K562 (cell line): ENCODE measurements around the gene CPLX3. TPM values are rescaled to one million over a fixed set of nuclear protein-coding genes. Genes with fewer than 3 reads are reported as not detected.

Experiments
- ATAC-seq: fragments of 200-7000 bp; cut with Tn5 transposase; 3 replicates; pipeline ENCODE4 v1.9.1; 2020; ENCODE audit warnings: moderate library complexity
- BruUV-seq: library from RNA; stranded (reverse); fragments of 400-500 nt; replicated peaks from 2 replicates; lab custom pipeline; 2021; lab: Mats Ljungman, UMichigan
- CTCF ChIA-PET: fragments of 300-600 bp; formaldehyde crosslinking; extraction: SDS; loops from one replicate; lab custom pipeline; 2021; ENCODE audit warnings: low intra/inter-chr PET ratio; lab: Yijun Ruan, JAX
- POLR2A ChIA-PET: fragments of 300-600, 350-650 bp; sonication (Branson Sonifier 250); formaldehyde crosslinking; extraction: SDS; loops from one replicate; lab custom pipeline; 2021; ENCODE audit warnings: antibody characterized with exemption, inconsistent platforms; lab: Yijun Ruan, JAX
- DNase-seq, 4 experiments: peaks; one replicate each; pipeline versions ENCODE4 v3.0.0 to v3.0.0-alpha.2; 2011 to 2018; ENCODE audit warnings: low spot score in 3 of 4, mixed read lengths in 3 of 4; ENCODE audit errors: extremely low read depth in 1 of 4
- FAIRE-seq: peaks from 2 replicates; lab custom pipeline; 2011; peaks lifted over from hg19 to GRCh38; lab: Jason Lieb, UNC
- H2AFZ ChIP-seq: 2 replicates; pipeline ENCODE4 v1.6.0; 2011; ENCODE audit warnings: low read depth, low read length, control low read depth, inconsistent platforms
- H3K27ac ChIP-seq: fragments of 200-600 bp; 3 replicates; pipeline ENCODE4 v1.8.0; 2011; ENCODE audit warnings: low read depth, mild to moderate bottlenecking, control low read depth, inconsistent platforms, low read length, moderate library complexity, mixed read lengths; ENCODE audit errors: extremely low read depth
- H3K27me3 ChIP-seq, 2 experiments: fragments of 300-600 bp in 1 of 2; 2 replicates in 1 of 2; 3 replicates in 1 of 2; pipeline versions ENCODE4 v1.6.0 to v1.8.0; 2011; ENCODE audit warnings: inconsistent platforms in 2 of 2, low read length in 2 of 2, mild to moderate bottlenecking in 1 of 2, mixed read lengths in 1 of 2, moderate library complexity in 1 of 2; ENCODE audit not compliant: control insufficient read depth in 2 of 2, insufficient read depth in 2 of 2
- H3K36me3 ChIP-seq: fragments of 300-600 bp; 3 replicates; pipeline ENCODE4 v1.8.0; 2011; ENCODE audit warnings: mild to moderate bottlenecking, low read length, inconsistent platforms; ENCODE audit not compliant: control insufficient read depth, insufficient read depth
- H3K4me1 ChIP-seq, 2 experiments: fragments of 200-600 bp in 1 of 2; replicated peaks in 1 of 2; 2 replicates in 1 of 2; 3 replicates in 1 of 2; pipeline versions ENCODE4 v1.5.1 to v1.8.0; 2011; ENCODE audit warnings: inconsistent platforms in 2 of 2, low read length in 2 of 2, mild to moderate bottlenecking in 1 of 2, mixed read lengths in 1 of 2, moderate library complexity in 1 of 2; ENCODE audit not compliant: control insufficient read depth in 2 of 2, insufficient read depth in 2 of 2
- H3K4me2 ChIP-seq: 2 replicates; pipeline ENCODE4 v1.6.1; 2011; ENCODE audit warnings: low read length, control low read depth, inconsistent platforms, mixed read lengths; ENCODE audit not compliant: insufficient read depth
- H3K4me3 ChIP-seq: fragments of 200-600 bp; sonication (generic), shearing (Covaris generic); 2 replicates; pipeline ENCODE4 v1.5.1; 2016; ENCODE audit warnings: control low read depth, inconsistent platforms
- H3K79me2 ChIP-seq: fragments of 200-600 bp; 3 replicates; pipeline ENCODE4 v1.8.0; 2011; ENCODE audit warnings: low read length, inconsistent platforms; ENCODE audit not compliant: control insufficient read depth, insufficient read depth
- H3K9ac ChIP-seq, 2 experiments: 2 replicates each; pipeline versions ENCODE4 v1.6.0 to v1.6.1; 2011; ENCODE audit warnings: low read depth in 2 of 2, low read length in 2 of 2, control low read depth in 1 of 2, inconsistent platforms in 1 of 2, mild to moderate bottlenecking in 1 of 2, mixed read lengths in 1 of 2; ENCODE audit not compliant: insufficient read depth in 1 of 2
- H3K9me1 ChIP-seq: one replicate; pipeline ENCODE4 v1.6.0; 2011; ENCODE audit warnings: inconsistent platforms, mild to moderate bottlenecking, low read length, moderate library complexity; ENCODE audit not compliant: control insufficient read depth, insufficient read depth
- H3K9me3 ChIP-seq: replicated peaks from 2 replicates; pipeline ENCODE4 v1.5.1; 2011; ENCODE audit warnings: low read depth, low read length, inconsistent platforms; ENCODE audit not compliant: control insufficient read depth, insufficient read depth
- H4K20me1 ChIP-seq: replicated peaks from 2 replicates; pipeline ENCODE4 v1.6.1; 2011; ENCODE audit warnings: low read length, inconsistent platforms, mixed read lengths; ENCODE audit not compliant: control insufficient read depth, insufficient read depth
- BRF2 ChIP-seq: IDR thresholded peaks from 3 replicates; pipeline ENCODE4 v1.6.1; 2011; ENCODE audit warnings: borderline replicate concordance, mild to moderate bottlenecking; ENCODE audit not compliant: insufficient read length, insufficient read depth
- CEBPB ChIP-seq: fragments of 450-650 bp; IDR thresholded peaks from 2 replicates; pipeline ENCODE4 v1.6.1; 2016; ENCODE audit warnings: missing genetic modification characterization, missing compliant biosample characterization
- DACH1 ChIP-seq: fragments of 450-650 bp; IDR thresholded peaks from 2 replicates; pipeline ENCODE4 v1.6.1; 2018; ENCODE audit not compliant: partially characterized antibody
- FOXA3 ChIP-seq, 2 experiments: fragments of 450-650 bp in 1 of 2; sonication (generic) in 1 of 2; formaldehyde crosslinking; IDR thresholded peaks in 1 of 2; conservative IDR thresholded peaks in 1 of 2; 2 replicates each; pipeline versions ENCODE4 v1.4.0 to v1.8.0; 2020 to 2022; ENCODE audit warnings: mild to moderate bottlenecking in 2 of 2, missing genetic modification reagents in 1 of 2
- KAT8 ChIP-seq: fragments of 450-650 bp; IDR thresholded peaks from 2 replicates; pipeline ENCODE4 v1.6.1; 2016; ENCODE audit warnings: low read depth, mild to moderate bottlenecking
- NR2C1 ChIP-seq, 2 experiments: fragments of 450-650 bp; IDR thresholded peaks; 2 replicates each; pipeline ENCODE4 v1.6.1; 2017; ENCODE audit warnings: mild to moderate bottlenecking in 2 of 2, antibody characterized with exemption in 1 of 2, inconsistent platforms in 1 of 2, missing compliant biosample characterization in 1 of 2, missing genetic modification characterization in 1 of 2
- RFX1 ChIP-seq: fragments of 450-650 bp; IDR thresholded peaks from 2 replicates; pipeline ENCODE4 v1.6.1; 2016; ENCODE audit warnings: mild to moderate bottlenecking, moderate library complexity
- RNF2 ChIP-seq: sonication (generic); IDR thresholded peaks from 2 replicates; pipeline ENCODE4 v1.6.1; 2016
- WGBS: fragments of 100-300 bp; shearing (Covaris generic); methylation state at CpG from one replicate; pipeline ENCODE4 v1.1.6; 2016; ENCODE audit warnings: low coverage, mixed read lengths; ENCODE audit not compliant: insufficient coverage; ENCODE audit errors: missing lambda C conversion rate; 5-methylcytosine and 5-hydroxymethylcytosine counted together
- in situ Hi-C: fragments of 300-500 bp; cut with MboI; formaldehyde crosslinking; loops from 4 replicates; pipeline ENCODE4 v1.15.0; 2018; ENCODE audit warnings: inconsistent platforms, mixed read lengths
- intact Hi-C: fragments of 100-400 bp; cut with micrococcal nuclease; formaldehyde crosslinking; loops from 2 replicates; pipeline ENCODE4 v1.14.2; 2022
- polyA plus RNA-seq, 8 experiments: library from polyadenylated mRNA; depleted of rRNA in 4 of 8; stranded (reverse) in 5 of 8; unstranded in 3 of 8; fragments of >200 nt; fragmentation: Nextera tagmentation in 2 of 8; fragmentation: Illumina TruSeq in 1 of 8; extraction: Ambion mirVana in 2 of 8; extraction: Trizol in 1 of 8; gene quantifications; 2 replicates each; pipeline versions ENCODE4 v1.2.1 to v1.2.3, GENCODE V29; 2011 to 2014; ENCODE audit warnings: inconsistent platforms in 1 of 8, missing spikeins in 1 of 8
- total RNA-seq, 7 experiments: library from RNA; depleted of rRNA in 6 of 7; stranded (reverse); fragments of >200 nt in 6 of 7; fragmentation: Illumina TruSeq in 2 of 7; extraction: Trizol in 2 of 7; gene quantifications; 2 replicates each; pipeline versions ENCODE4 v1.2.1 to v1.2.3, GENCODE V29; 2011 to 2021; ENCODE audit warnings: low replicate concordance in 1 of 7
- TF ChIP-seq, protein P1 (sequence below): sonication (generic); formaldehyde crosslinking; IDR thresholded peaks from 2 replicates; pipeline ENCODE4 v1.8.1; 2022; ENCODE audit warnings: missing genetic modification reagents

CPLX3 gene
- total and polyA plus RNA-seq, 9 of the 15 experiments (the other 6 are each of a cell fraction or from before 2014, with no cell fraction given): not detected

GRCh38 chr15:74794970-74795349 lies 31.5 kb upstream of the CPLX3 start:
- 92% methylated on average over 8 of the region's 9 CpGs for WGBS
- BruUV-seq: no TSS peak
- ChIA-PET CTCF (no interaction called here), POLR2A (interaction anchor here (1.0 to 1.5 kb wide), 2 partner anchors 9 to 35 kb away, joined by 3 read pairs; no protein-coding TSS in a partner anchor)
- intact Hi-C loops (no loop called here), in situ Hi-C loops (no loop called here)
- Histone ChIP-seq H3K9me3 (no peaks in the 10 kb centered on the region), H4K20me1 (peaks cover 23% of the 10 kb centered on the region), H3K4me3 (no peak overlapping the region), H2AFZ (no peak overlapping the region), H3K4me1 (peaks cover 2 to 30% of the 10 kb centered on the region in 2 experiments; a peak in 4 of 5 replicates), H3K9me1 (peaks cover 3% of the 10 kb centered on the region), H3K27ac (no peak overlapping the region), H3K9ac (peak overlapping the region in 1 of 2 experiments; percentile 65; a peak in 1 of 4 replicates), H3K79me2 (peaks cover 33% of the 10 kb centered on the region), H3K4me2 (no peak overlapping the region), H3K36me3 (peaks cover 60% of the 10 kb centered on the region; the same call in 2 of the 3 replicates), H3K27me3 (no peaks in the 10 kb centered on the region)
- DNase-seq: no peak
- ATAC-seq: no peak
- no peak for FAIRE-seq
- TF ChIP-seq RNF2 (no peak), CEBPB (tag) (no peak), DACH1 (no peak), KAT8 (no peak), NR2C1 (IDR thresholded peaks at IDR 0.05) (no peak), NR2C1 (tag; IDR thresholded peaks at IDR 0.05) (no peak), FOXA3 (CRISPR knock-in tag; conservative IDR thresholded peaks at IDR 0.05 in 1 of 2, IDR thresholded peaks at IDR 0.05 in 1 of 2) (no peak), BRF2 (no peak), RFX1 (no peak)
- TF ChIP-seq, protein P1, sequence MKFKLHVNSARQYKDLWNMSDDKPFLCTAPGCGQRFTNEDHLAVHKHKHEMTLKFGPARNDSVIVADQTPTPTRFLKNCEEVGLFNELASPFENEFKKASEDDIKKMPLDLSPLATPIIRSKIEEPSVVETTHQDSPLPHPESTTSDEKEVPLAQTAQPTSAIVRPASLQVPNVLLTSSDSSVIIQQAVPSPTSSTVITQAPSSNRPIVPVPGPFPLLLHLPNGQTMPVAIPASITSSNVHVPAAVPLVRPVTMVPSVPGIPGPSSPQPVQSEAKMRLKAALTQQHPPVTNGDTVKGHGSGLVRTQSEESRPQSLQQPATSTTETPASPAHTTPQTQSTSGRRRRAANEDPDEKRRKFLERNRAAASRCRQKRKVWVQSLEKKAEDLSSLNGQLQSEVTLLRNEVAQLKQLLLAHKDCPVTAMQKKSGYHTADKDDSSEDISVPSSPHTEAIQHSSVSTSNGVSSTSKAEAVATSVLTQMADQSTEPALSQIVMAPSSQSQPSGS (CRISPR knock-in tag): no peak
